ES-I3 (cell line): ENCODE results near the gene SHISA4.

Experiments used
- H3K36me3 ChIP-seq: 2 replicates; pipeline ENCODE4 v1.6.1; 2013; ENCODE audit warnings: mild to moderate bottlenecking, low read length, control low read depth, moderate library complexity; ENCODE audit not compliant: insufficient read depth
- H3K4me1 ChIP-seq: 2 replicates; pipeline ENCODE4 v1.6.1; 2013; ENCODE audit warnings: mild to moderate bottlenecking, control low read depth, low read length; ENCODE audit not compliant: insufficient read depth
- H3K9ac ChIP-seq: 2 replicates; pipeline ENCODE4 v1.6.1; 2013; ENCODE audit warnings: low read depth, mild to moderate bottlenecking, low read length, moderate library complexity
- H3K9me3 ChIP-seq: 2 replicates; pipeline ENCODE4 v1.6.1; 2013; ENCODE audit warnings: mild to moderate bottlenecking, low read length, moderate library complexity; ENCODE audit not compliant: control insufficient read depth, insufficient read depth

The SHISA4 gene

GRCh38 chr1:201941420-201942128, 52.9 kb downstream of the SHISA4 start:
- no peaks in the 10 kb centered on the region for H3K9me3 ChIP-seq
- H3K36me3 ChIP-seq, result no peaks in the 10 kb centered on the region
- H3K4me1 ChIP-seq, result peaks cover 21% of the 10 kb centered on the region; the same call in 1 of the 2 replicates
- peak overlapping the region; percentile 29 for H3K9ac ChIP-seq

GRCh38 chr1:201942129-201942495, 53.4 kb downstream of the SHISA4 start:
- Histone ChIP-seq H3K9ac (peak overlapping the region; percentile 29), H3K9me3 (no peaks in the 10 kb centered on the region), H3K36me3 (no peaks in the 10 kb centered on the region)

More at GRCh38 chr1:201942129-201942495, 53.4 kb downstream of the SHISA4 start:
- H3K4me1 ChIP-seq, result peaks cover 21% of the 10 kb centered on the region; the same call in 1 of the 2 replicates
